GM21825 (cell line): ENCODE data around the gene RTP5.

ENCODE experiments used
- ATAC-seq: cut with Tn5 transposase; IDR thresholded peaks from one replicate; pipeline ENCODE4 v1.9.1; 2021; ENCODE audit warnings: mild to moderate bottlenecking, moderate library complexity; ENCODE audit not compliant: unreplicated experiment

RTP5 gene

DNA sequence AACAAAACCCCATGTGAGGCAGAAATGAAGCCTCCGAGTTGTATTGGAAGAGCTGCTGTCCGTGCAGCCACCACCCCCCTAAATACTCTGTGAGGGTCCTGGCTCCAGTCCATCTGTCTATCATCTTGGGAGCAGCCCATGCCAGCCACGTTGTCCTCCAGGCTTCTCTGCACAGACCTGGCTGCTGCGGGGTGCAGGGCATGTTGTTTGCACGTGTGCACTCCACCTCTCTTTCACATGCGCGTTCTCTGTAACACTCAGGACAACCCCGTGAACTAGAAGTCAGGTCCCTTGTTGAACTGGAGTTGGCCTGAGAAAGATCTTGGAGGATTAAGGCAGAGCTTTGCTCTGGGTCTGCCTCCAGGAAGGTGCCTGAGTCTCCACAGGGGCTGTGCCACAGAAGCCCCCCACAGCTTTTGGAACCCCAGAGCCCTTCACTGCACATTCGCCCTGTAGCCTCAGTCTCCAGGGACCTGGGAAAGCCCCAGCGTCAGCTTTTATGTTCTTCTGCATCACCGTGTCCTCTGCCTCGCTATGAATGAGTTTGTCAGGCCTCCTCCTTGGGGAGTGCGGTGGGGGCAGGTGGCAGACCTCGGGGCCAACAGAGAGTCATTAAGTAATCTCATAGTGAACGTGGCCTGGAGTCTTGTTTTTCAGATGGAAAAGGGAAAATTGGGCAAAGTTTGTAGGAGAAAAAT, 16.6 kb downstream of the RTP5 start:
- no peak for ATAC-seq

DNA sequence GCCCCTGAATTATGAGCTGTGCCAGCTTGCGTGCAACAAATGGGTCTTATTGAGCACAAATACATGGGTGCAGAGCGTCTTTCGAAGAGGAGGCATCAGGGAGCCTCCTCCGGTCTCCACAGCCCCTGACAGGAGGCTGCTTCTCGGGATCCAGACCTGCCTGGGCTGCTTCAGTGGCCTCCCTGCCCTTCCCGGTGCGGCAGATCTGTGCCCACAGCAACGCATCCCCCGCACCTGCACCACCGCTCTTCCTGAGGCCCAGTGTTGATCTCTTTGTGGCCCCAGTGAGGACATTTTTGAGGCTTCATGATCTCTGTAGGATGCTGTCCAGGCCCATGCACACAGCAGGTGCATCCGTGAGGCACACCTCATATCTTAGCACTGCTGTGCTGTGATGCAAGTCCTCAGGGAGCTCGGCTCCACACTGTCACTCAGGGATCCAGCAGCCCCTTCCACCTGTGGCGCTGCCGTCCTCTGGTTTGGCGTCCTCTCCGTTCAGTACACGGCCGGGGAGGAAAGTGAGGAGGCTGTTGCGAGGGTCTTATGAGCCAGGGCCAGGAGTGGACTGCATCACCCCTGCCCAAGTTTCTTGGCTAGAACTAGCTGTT, 17.4 kb downstream of the RTP5 start:
- ATAC-seq, result no peak

DNA sequence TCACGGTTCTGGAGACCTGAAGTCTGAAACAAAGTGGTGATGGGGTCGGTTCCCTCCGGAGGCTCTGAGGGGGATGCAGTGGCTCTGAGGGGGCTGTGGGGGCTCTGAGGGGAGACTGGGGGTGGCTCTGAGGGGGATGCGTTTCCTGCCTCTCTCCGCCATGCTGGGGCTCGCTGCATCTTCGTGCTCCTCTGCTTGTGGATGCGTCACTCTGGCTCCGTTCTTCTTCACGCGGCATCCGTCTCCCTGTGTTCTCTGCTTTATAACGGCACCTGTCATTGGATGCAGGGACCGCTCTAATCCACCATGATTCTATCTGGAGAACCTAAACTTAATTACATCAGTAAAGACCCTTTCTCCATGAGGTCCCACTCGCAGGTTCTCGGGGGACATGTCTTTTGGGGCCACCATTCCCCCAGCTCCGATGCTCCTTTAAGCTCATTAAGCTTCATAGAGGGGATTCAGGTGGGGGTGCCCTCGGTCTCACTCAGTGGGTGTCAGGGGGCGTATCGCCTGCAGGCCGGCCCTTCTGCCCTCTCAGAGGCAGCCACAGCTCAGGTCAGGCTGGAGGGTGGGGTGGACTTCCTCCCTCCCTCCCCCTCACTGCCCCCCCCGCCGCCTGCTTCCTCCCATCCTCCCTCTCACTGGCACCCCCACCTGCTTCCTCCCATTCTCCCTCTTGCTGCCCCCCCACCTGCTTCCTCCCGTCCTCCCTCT, 18.4 kb downstream of the RTP5 start:
- ATAC-seq, result no peak

DNA sequence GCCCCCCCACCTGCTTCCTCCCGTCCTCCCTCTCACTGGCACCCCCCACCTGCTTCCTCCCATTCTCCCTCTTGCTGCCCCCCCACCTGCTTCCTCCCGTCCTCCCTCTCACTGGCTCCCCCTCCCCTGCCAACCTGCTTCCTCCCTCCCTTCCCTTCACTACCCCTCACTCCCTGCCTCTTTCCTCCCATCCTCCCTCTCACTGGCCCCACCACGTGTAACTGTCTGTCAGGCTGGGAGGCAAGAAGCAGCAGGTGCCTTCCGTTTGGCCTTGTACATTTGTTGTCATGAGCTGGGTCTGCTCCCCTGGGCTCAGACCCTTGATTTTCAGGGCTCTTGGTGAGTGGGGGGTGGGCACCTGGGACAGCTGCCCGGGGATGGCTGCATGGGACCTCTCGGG, 19.1 kb downstream of the RTP5 start:
- no peak for ATAC-seq

DNA sequence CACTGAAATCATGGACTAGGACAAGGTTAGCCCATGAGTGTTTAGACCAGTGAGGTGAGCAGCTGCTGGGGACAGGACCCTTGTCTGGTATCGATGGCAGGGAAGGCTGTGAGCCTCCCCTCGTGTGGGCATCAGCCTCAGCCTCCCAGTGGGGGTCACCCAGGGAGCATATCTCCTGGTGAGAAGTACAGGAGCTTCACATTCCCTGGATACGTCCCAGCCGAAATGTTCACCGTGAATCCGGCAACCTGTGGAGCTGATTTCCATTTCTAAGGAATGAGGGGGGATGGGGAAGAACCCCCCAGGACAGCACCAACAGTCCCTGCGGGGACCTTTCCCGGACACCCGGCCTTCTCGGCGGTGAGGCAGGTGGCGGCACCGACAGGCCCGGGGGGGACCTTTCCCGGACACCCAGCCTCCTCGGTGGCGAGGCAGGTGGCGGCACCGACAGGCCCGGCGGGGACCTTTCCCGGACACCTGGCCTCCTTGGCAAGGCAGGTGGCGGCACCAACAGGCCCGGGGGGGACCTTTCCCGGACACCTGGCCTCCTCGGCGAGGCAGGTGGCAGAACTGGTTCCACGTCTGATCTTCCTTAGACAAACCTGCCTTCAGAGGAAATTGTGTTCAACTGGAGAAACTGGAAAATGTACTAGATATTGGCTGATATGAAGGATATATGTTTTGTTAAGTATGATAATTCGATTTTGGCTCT, 21.2 kb downstream of the RTP5 start:
- ATAC-seq, result no peak

DNA sequence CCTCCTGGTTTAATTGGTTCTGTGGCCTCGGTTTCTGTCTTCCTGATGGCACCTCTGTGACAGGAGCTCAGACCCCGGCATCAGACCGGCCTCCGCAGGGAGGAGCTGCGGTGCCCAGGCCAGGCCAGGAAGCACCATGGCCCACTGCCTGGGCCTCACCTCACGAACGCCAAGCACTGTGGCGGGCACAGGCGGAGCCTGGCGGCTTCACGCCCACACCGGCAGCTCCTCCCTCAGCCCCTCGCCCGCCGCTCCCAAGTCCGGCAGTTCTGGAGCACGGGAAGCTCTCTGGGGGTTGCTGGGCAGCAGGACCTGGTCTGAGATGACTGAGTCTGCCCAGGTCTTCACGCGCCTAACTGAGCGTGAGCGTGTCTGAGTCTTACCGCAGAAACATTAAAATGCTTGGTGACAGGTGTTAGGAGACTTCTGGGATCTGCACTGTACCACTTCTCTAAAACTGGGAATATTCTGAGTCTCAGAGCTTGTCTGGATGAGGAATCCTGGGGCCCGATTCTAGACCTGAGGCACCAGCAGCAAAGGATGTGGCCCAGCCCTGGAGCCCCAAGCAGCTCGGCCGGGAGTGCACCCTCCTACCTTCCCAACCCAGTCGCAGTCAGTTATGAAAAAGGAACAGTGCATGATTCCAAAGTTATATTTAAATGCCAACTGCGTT, 21.9 kb downstream of the RTP5 start:
- no peak for ATAC-seq

DNA sequence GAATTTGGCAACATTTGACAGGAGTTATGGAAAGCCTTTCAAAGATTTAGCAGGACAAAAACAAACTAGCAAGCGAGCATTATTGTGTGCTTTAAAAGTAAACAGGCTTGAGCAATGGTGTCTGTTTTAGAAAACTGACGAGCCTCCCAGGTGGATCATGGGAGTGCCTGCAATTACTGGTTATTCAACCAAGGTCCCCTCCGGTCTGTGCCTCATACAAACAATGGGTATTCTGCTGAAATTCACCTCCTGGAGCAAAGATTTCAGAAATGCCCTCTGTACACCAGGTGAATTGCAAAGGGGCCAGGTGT, 22.4 kb downstream of the RTP5 start:
- ATAC-seq, result no peak

DNA sequence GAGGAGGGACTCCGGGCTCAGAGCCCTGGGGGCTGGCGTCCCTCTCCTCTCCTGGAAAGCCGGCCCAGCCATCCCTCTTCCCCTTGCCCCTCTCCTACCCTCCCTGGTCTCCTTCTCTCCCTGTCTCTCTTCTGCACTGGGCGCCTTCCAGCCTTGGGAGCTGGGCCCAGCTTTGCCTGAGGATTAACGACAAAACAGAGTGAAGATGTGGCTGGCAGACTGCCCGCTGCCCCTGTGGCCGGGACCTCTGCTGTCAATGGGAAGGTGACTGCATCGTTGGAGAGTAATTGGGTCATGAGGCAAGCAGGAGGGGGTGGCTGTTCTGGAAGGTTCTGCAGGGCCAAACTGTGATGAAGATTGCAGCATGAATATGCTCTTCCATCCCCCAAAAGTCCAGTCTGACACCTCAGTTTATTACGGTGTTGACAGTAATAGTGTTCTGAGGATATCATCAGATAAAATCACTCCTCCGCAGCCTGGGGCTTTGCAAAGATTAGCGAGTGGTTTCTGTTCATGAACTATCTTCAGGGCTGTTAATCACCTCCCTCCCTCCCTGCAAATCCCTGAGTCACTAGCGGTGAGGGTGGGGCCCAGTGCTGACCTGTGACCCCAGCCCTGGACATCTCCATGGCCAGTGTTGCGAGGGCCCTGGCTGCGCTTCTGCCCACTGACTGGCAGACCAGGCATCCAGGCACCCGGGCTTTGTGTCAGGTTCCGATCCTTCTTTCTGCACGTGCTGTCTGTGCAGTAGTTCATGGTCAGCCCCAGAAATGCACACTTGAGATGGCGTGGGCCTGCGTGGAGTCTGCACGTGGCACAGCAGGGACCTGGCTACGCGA, 23.0 kb downstream of the RTP5 start:
- no peak for ATAC-seq

DNA sequence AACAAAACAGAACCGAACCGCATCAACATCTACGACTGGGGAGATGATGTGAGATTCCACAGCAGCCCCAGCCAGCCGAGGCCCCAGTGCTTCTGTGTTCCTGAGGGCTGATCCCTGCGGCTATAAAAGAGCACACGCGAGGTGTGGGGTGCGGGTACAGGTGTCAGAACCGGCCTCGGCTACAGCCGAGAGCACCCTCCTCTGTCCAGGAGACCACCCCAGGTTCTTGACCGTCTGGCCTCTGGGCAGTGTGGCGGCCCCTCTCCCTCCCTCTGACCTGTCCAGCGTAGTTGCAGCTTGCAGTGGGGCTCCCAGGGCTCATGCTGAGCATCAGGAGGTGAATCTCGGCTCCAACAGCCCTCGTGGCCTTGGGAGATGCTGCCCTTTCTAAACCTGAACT, 23.7 kb downstream of the RTP5 start:
- ATAC-seq, result no peak

DNA sequence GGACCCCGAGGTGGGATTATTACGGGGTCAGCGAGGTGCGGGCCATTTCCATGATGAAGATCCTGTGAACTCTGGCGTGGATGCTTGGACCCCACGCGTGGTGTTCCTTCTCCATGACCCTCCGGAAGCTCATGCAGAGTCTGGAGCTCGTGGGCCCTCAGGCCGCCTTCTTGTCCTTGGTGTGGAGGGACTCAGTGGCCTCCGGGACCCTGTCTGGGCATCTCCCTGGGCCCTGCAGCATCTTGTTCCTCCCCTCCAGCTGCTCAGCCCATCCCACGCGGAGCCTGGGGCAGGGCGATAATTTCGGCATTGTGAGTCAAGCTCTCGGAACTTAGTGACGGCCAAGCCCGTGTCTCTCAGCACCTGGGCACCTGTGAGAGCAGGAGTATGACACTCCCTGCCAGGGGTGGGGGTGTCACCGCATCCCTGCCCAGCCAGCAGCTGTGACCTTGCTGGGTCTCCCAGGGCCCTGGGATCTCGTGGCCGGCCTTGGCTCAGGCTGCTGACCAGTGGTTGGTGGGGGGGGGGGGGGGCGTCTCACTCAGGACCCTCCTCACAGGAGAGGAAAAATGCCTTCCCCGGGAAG, 24.6 kb downstream of the RTP5 start:
- ATAC-seq, result no peak

DNA sequence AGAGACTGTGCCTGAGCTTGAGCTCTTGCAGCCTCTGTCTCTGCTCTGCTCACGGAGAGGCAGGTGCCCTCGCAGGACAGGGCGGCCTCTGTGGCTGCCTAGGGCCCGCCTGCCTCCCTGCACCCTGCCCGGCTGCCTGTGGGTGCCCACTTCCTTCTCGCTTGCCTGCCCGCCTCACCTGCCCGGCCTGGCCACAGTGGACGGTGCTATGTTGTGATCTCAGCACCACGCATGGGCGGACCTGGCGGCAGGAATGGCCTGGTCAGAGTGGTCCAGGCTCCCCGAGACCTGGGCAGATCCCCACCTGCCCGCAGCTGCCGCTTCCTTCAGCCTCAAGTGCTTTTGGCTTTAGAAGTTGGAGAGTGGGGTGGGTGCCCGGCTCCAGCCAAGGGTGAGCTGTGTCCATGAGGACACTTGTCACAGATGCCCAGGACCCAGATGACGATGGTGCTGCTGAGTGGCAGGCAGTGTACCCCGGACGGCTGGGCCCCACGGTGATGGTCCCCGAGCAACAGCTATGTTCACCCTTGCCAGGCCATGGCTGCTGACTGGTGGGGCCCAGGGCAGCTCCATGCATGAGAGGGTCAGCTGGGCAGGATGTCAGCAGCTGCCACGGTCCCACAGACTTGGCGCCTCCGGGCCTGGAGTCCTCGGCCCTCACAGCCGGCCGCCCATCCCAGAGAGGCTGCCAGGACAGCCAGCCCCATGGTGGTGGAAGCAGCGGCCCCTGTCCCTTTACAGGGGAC, 25.3 kb downstream of the RTP5 start:
- no peak for ATAC-seq

DNA sequence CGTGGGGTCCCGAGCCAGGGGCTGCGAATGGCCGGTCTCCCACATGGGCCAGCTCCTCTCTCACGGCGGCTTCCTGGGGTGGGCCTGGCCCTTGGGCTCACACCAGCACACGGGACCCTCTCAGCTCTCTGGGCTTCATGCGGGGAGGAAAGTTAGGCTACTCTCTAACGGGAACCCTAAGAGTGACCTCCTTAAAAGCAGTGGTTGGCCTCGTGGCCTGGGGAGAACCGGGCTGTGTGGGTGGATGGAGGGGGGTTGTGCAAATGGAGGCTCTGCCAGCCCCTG, 25.8 kb downstream of the RTP5 start:
- no peak for ATAC-seq

DNA sequence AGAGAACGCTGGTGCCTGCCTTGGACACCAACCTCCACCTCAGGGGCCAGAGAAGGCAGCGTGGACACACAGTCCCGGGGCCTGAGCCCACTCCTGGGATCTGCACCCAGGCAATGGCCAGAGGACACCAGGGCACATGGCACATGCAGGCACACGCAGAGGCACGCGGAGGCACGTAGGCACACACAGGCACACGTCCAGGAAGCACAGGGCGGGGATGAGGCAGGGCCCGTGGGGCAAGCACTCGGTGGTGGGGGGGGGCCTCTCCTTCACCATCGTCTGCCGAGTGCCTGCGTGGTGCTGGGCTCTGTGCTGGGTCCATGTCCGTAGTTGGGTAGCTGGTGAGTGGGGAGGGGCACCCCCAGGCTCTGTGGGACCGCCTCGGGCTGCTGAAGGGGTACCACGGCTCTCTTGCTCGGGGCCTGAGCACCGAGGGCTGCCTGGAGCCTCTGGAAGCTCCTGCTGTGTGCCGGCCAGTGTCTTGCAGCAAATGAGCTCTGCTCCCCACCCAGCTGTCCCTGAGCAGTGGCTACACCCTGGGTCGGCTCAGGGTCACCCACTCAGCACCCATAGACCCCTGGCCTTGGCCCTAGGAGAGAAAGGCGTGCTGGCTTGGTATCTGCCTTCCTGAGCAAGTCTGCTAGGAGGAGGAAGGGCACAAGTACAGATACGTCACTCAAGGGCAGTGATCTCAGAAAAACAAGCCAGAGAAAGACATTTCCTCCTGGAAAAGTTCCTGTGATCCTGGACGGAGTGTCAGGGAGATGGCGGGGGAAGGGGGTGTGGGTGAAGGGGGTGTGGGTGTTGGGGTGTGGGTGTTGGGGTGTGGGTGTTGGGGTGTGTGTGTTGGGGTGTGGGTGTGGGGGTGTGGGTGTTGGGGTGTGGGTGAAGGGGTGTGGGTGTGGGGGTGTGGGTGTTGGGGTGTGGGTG, 26.4 kb downstream of the RTP5 start:
- no peak for ATAC-seq

DNA sequence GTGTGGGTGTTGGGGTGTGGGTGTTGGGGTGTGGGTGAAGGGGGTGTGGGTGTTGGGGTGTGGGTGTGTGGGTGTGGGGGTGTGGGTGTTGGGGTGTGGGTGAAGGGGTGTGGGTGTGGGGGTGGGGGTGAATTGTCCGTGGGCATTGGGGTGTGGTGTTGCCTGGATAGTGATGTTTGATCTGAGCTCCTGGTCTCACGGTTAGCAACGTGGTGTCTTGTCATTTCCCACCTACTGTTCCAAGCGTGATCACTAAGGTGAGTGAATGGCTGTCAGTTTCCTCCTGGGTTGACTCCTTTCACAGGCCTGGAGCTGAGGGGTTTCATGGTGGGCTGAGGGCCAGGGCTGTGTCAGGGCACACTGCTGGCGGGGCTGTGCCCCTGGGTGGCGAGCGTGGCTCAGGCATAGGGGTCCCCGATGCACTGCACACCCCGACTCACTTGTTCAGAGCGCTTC, 27.2 kb downstream of the RTP5 start:
- no peak for ATAC-seq

DNA sequence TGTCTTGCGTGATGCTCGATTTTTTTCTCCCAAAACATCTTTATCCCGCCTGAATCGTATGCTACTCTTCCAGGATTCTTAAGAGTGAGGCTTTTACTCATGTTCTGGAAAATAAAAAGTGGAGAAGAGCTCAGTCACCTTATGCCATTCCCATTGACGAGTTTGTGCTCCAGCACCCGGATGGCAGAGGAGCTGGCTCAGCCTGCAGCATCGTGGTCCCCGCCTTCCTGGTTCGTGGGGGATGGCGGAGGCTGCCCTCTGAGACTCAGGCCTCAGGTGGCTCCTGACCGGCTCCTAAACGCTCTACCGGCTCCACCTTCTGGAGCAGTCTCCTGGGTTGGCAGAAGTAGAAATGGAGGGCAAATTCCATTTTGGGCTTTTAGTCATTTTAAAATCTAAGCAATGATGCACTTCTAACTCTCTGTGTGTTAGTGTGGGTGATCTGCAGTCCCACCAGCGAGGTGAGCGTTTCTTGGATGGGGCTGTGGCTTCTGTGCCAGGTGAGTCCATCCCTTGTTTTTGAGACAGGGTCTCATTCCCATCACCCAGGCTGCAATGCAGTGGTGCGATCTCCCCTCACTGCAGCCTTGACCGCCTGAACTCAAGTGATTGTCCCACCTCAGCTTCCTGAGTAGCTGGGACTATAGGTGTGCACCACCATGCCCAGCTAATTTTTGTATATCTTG, 27.8 kb downstream of the RTP5 start:
- ATAC-seq, result no peak

DNA sequence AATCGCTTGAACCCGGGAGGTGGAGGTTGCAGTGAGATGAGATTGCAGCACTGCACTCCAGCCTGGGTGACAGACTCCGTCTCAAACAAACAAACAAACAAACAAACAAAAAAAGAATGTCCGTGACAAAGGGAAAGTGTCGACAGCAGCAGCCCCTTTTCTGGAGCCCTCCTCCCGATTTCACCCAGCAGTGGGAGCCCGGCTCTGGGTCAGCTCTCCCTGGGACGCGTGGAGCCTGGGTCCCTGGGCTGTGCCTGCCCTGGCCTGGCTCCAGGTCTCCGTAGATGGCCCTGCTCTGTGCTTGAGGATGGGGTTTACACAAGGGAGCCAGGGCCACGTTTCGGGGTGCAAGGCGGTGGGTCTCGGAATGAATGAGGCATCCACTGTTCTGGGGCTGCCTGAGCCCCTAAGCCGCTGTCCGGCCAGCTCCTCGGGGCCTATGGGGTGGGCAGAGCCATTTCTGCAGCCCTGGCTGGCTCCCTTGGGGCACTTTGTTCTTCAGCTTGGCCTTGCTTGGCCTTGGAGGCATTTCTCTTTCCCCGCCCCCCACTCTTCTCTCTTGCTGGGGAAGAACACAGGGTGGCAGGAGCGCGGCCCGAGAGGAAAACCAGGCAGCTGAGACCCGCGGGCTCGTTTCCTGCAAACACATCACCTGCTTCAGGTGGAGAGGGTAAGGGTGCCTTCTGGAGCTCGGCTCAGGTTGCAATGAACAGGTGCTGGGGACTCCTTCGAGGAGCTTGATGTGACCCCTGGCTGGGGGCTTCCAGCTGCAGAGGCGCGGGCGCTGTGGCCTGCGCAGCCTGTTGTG, 29.1 kb downstream of the RTP5 start:
- ATAC-seq, result no peak
